C4-2B (cell line): ENCODE measurements around the gene MIPEP.

ENCODE experiments used
- ZFX ChIP-seq: fragments of 450-650 bp; IDR thresholded peaks from 2 replicates; pipeline ENCODE4 v1.6.1; 2017
- TF ChIP-seq, protein P1 (sequence below): fragments of 450-650 bp; conservative IDR thresholded peaks from 2 replicates; pipeline ENCODE4 v1.5.1; 2017; ENCODE audit warnings: mild to moderate bottlenecking

DNA sequence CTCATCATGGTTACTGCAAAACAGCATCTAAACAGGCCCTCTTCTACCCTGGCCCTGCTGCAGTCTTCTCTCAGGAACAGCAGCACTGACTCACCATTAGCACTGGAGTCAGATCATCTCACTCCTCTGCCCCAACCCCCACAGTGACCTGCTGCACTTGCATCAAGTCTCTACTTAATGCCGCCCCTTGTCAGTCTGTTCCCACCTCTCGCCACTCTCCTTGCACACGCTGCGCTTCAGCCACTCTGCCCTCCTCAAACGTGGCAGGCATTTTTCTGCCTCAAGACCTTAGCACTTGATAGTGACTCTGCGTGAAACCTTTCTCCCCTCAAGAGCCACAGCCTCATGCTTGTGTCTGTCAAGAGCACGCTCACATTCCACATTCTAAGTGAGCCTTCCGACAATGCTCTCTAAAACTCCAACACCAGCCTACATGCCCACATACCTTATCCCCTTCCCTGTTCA is 22.1 kb downstream of the MIPEP start:
- TF ChIP-seq, protein P1, sequence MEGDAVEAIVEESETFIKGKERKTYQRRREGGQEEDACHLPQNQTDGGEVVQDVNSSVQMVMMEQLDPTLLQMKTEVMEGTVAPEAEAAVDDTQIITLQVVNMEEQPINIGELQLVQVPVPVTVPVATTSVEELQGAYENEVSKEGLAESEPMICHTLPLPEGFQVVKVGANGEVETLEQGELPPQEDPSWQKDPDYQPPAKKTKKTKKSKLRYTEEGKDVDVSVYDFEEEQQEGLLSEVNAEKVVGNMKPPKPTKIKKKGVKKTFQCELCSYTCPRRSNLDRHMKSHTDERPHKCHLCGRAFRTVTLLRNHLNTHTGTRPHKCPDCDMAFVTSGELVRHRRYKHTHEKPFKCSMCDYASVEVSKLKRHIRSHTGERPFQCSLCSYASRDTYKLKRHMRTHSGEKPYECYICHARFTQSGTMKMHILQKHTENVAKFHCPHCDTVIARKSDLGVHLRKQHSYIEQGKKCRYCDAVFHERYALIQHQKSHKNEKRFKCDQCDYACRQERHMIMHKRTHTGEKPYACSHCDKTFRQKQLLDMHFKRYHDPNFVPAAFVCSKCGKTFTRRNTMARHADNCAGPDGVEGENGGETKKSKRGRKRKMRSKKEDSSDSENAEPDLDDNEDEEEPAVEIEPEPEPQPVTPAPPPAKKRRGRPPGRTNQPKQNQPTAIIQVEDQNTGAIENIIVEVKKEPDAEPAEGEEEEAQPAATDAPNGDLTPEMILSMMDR: no peak
- TF ChIP-seq ZFX: no peak
